Measurements from ENCODE around the gene NT5E.
"Not testable (repeated sequence)": the region's sequence is repeated elsewhere in the genome, so short reads cannot be mapped to it uniquely, and the experiment has no call there.

Gene NT5E

GRCh38 chr6:85449818-85450759, at the start of gene NT5E:
Gene NT5E (plus strand): TSS chr6:85450083. CDS start chr6:85450140, 57 bp downstream.
- DNase-seq = peak; percentile 62

GRCh38 chr6:85400331-85400730, 49.6 kb upstream of the NT5E start:
- no peak for DNase-seq

DNA sequence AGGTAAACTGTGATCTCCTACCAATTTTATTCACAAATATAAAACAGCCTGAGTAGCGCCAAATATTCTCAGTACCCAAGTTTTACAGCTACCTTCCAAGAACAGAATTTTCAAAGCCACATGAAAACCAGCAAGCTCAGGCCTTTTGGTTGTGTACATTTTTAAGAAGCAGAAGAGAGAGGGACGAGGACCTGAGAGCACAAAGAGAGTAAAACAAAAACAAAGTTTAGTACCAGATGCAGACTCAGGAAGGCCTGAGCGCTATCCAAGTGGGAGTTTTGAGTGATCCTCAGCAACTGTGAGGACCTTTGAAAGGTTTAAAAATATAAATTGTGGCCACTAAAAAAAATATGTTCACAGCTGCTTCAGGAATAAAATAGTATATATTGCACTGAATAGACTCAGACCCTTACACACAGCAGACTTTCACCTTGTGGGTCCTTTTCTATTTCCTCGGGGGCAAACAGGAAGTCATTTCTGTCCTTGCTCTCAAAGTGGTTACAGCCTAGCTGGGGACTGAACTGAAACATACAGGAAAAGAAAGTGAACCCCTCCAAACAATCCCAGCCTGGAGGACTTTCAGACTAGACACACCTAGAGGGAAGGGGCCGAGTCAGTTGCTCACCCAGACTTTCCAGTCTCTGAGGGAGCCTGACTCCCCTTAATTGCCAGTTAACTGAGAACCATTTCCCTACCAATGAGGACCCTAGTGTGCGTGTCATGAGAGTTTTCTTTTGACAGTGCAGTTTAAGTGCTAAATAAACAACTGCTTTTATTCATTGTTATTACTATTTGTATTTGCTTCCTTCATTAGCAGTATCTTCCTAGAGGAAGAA, 48.5 kb upstream of the NT5E start:
- DNase-seq = no peak

- DNase-seq = no peak
Measured at GRCh38 chr6:85402071-85402470, 47.8 kb upstream of the NT5E start.

DNA sequence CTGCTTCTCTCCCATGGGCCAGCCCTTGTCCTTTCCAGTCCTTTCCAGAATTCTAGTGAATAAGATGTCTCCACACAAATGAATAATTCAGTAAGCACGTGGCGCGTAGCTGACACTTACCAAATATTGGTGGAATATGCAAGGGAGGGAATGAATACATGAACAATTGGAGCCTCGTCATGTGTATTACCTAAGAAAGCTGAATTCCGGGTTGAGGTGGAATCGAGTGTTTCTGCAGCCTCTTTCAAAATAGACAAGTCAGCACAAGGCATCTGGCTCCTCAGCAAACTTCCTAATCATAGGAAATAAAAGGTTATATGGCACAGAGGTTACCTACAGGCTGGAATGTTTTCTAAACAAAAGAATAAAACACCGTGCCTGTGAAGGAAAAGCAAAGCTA, 47.0 kb upstream of the NT5E start:
- DNase-seq = no peak

GRCh38 chr6:85403331-85404015, 46.4 kb upstream of the NT5E start:
- peak; percentile 52 for DNase-seq

DNA sequence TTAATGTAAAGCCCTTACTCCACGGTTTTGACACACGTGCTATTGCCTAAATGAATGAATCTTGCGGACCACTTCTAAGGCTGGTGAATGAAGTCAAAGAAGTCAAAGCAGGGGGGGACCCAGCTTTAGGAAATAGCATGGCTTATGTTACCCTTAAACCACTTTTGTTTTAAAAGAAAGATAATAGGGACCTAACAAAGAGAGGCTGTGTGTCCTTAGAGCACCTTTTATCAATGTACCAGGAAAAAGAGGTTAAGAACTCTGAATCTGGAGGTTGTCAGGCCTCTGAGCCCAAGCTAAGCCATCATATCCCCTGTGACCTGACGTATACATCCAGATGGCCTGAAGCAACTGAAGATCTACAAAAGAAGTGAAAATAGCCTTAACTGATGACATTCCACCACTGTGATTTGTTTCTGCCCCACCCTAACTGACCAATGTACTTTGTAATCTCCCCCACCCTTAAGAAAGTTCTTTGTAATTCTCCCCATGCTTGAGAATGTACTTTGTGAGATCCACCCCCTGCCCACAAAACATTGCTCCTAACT, 45.8 kb upstream of the NT5E start:
- DNase-seq = not testable (repeated sequence)

DNA sequence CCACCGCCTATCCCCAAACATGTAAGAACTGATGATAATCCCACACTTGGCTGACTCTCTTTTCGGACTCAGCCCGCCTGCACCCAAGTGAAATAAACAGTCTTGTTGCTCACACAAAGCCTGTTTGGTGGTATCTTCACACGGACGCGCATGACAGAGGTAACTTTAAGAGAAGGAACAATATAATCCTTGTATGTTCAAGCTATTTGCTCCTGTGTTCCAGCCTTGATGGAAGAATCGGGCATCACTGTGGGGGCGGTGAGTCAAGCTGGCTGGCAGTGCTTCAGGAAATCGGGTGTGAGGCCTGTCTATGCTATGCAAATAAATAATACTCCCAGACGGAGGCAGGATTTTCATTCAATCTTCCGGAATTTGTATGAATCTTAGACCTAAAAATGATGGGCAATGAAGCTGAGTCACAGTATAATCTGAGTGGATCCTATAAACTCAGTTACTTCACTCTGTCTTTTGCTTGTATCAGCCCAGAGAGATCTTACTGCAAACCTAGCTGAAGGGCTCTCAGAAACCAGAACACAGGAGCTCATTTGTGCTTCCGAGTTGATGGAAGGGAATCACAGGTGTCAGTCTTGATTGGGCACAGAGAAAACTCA, 45.2 kb upstream of the NT5E start:
- DNase-seq = peak; percentile 95

DNA sequence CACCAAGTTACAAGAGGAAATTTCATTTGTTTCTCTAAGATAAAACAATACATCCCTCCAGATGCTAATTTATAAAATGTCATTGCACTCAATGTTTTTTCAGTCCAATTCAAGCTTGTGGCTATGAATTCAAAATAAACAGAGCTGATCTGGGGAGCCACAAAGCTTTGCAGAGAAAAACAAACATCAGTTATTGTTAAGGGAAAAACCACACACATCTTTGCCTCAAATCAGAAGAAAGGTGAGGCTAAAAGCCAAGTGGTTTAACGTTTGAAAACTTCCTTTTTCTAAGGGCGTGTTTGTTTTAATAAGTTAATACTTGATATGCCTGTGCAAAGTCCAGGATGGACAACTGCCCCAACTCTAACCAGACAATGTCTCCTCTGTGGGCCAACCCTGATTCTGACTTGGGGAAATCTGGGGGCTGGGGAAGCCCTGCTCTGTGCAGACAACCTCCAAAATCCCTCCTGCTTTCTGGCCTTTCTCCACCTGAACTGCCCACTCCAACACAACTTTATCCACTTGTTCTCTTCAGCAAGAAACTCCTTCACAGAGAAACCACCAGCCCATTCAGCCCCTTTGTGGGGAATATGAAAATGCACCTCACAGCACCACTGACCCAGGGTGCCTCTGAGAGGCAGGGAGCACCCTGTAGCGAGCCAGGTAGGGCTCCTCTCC, 44.6 kb upstream of the NT5E start:
- no peak for DNase-seq

DNA sequence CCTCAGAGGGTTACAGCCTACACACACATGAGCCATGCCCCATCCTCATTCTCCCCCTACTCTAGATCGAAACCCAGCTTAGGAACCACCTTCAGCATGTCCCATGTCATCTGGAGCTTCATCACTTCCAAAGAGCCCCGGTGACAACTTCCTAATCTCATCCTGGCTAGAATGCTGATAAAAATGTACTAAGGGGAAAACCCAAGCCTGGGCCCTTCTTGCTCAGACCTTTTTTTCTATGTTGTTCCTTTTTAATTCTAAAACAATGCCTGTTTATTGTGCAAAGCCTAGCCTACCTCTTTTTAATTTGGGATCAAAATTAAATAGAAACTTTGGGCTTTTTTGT, 44.1 kb upstream of the NT5E start:
- DNase-seq = no peak

DNA sequence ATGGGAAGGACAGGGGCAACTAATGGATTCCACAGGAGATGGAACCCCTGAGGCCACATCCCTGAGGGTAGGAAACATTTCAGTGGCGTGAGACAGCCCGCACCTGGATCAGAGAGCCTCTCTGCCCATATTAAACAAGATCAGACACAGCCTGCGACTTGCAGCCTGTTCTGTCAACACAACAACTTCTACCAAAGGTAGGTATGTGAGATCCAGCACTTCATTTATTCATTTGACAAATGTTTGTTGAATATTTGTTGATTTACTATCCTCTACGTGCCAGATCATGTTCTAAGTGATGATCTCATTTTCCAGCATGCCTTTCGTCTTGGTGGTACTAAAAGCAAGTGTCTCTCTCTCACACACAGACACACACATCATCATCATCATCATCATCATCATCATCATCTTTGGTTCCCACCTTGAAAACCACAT, 43.2 kb upstream of the NT5E start:
- DNase-seq = no peak

DNA sequence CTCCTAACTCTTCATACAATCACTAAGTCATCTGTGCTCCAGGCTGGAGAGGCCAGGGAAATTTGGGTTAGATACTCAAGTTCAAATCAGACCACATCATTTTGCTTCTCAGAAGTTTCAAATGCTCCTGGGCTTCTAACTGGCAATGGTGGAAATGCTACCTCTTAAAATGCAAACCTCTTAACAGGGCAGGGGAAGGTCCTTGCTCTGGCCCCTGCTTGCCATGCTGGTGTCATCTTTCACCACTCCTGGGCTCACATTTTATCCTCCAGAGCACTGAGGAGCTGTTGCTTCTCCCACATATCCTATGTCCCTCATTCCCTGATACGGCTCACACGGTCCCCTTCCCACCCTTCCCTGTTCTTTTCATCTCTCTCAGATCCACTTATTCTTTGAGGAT, 41.8 kb upstream of the NT5E start:
- no peak for DNase-seq

- DNase-seq = no peak
Measured at GRCh38 chr6:85412911-85413430, 36.9 kb upstream of the NT5E start.

- no peak for DNase-seq
Measured at GRCh38 chr6:85416049-85416448, 33.8 kb upstream of the NT5E start.

- no peak for DNase-seq
Measured at GRCh38 chr6:85416766-85417165, 33.1 kb upstream of the NT5E start.

DNA sequence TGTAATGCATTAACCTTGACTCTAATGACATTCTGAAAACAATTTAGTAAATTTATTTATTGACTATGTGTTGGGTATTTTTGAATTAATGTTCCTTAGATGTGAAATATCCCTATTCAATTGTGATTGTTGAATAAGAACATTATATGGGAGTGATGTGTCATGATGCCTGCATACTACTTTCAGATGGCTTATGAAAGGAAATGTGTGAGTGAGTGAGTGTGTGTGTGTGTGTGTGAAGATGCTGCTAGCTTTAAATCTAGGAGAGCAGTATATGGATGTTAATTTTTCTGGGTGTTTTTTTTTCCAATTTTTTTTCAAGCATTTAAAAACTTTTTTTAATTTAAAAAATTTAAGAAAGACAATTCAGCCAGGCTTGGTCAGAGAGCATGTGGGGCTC, 32.5 kb upstream of the NT5E start:
- DNase-seq = no peak

- no peak for DNase-seq
Measured at GRCh38 chr6:85418059-85418458, 31.8 kb upstream of the NT5E start.

DNA sequence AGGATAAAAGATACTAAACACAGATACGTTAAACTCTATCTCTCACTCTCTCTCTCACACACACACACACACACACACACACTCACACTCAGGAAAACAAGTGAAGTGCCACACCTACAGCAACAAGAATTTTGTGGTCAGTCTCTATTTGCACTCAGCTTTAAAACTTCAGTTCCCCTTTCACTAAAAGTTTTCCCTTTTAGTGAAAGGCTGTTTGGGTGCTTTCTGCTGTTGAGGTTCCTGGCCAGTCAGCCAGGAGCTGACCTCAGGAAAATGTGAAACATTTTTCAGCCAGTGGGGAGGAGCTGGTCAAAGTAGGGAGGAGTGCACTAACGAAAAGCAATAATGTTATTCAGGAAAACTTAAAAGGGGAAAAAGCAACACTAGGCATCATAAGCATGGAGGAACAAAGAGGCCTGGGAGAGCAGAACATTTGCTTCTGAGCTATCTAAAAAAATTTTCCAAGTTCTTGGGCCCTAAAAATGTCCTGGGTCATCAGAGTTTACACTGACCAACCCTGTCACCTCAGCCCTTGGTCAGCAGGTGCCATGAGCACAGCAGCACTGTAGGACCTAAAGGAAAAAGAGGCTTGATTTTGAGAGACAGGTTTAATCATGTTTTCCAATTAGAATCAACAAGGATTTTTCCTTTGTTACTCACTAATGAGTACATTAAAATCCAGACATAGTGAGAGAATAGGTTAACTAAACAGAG, 30.7 kb upstream of the NT5E start:
- no peak for DNase-seq

- DNase-seq = no peak
Measured at GRCh38 chr6:85420551-85420950, 29.3 kb upstream of the NT5E start.

GRCh38 chr6:85421181-85421580, 28.7 kb upstream of the NT5E start:
- DNase-seq = no peak

GRCh38 chr6:85421972-85422371, 27.9 kb upstream of the NT5E start:
- DNase-seq = peak; percentile 44
